Measurements from ENCODE around the gene MCOLN1.
"Not testable (repeated sequence)": the region's sequence is repeated elsewhere in the genome, so short reads cannot be mapped to it uniquely, and the experiment has no call there.

MCOLN1 gene

GRCh38 chr19:7526059-7526929 is 3.9 kb downstream of the MCOLN1 start:
- DNase-seq, result no peak

DNA sequence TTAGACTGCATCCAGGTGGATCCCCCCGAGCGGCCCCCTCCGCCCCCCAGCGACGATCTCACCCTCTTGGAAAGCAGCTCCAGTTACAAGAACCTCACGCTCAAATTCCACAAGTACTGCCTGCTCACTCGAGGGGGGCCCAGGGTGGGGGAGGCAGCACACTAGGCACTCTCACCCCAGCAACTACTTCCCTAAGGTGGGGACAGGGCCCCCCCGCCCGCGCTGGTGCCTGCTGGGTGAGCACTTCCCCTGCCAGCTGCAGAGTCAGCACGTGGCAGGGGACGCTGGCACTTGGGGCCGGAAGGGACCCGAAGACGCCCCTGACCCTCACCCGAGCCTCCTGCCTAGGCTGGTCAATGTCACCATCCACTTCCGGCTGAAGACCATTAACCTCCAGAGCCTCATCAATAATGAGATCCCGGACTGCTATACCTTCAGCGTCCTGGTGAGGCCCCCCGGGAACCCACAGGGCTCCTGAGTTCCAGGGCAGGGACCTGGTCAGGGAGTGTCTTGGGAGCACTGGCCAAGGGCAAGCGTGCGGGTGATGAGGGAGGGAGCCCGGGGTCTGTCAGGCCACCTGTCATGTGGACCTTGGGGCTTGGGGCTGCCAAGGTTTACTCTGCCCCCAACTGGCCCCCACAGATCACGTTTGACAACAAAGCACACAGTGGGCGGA is 5.2 kb downstream of the MCOLN1 start:
- peak; percentile 56 to 81 (median 74) for DNase-seq

DNA sequence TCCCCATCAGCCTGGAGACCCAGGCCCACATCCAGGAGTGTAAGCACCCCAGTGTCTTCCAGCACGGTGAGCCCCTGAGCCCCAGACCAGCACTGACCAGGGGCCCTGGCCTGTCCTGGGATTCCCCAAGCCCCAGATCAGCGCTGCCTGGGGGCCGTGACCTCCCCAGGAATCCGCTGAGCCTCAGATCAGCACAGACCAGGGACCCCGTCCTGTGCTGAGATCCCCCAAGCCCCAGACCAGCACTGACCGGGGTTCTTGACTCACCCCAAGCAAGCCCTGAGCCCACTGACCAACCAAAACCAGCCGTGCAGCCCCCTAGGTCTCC is 5.7 kb downstream of the MCOLN1 start:
- peak in 1 of 4 experiments; percentile 2 for DNase-seq

DNA sequence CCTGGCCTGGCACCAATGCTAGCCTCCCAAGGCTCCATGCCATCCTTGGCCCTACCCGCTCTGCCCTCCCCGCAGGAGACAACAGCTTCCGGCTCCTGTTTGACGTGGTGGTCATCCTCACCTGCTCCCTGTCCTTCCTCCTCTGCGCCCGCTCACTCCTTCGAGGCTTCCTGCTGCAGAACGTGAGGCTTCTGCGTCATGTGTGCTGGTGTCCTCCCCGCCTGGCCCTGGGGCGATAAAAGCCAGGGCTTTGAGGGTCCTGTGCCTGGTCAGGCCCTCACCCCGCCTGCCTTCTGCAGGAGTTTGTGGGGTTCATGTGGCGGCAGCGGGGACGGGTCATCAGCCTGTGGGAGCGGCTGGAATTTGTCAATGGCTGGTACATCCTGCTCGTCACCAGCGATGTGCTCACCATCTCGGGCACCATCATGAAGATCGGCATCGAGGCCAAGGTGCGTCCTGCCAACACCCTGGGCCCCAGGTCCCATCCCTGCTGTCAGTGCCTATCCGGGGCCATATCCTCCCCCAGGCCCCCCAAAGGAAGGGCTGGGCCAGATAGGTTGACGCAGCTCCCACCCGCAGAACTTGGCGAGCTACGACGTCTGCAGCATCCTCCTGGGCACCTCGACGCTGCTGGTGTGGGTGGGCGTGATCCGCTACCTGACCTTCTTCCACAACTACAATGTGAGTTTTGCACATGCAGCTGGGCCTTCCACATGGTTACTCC is 6.3 kb downstream of the MCOLN1 start:
- peak in 1 of 4 experiments; percentile 2 for DNase-seq

DNA sequence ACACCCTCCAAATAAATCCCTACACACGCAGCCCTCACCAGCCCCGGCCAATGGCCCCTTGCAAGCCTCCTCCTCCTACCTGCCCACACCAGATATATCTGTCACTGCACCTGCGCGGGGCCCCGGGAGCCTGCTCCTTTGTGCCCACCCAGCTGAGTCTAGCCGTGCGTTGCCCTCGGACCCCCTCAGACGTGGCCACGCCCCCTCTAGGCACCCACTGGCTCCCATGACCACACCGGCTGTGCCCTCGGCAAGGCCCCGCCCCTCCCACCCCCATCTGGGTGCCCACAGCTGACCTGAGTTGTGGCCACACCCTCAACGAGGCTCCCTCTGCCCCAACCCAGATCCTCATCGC is 6.8 kb downstream of the MCOLN1 start:
- peak in 1 of 4 experiments; percentile 1 for DNase-seq

GRCh38 chr19:7529610-7530490 is 7.4 kb downstream of the MCOLN1 start:
- peak in 1 of 4 experiments; percentile 2 for DNase-seq

DNA sequence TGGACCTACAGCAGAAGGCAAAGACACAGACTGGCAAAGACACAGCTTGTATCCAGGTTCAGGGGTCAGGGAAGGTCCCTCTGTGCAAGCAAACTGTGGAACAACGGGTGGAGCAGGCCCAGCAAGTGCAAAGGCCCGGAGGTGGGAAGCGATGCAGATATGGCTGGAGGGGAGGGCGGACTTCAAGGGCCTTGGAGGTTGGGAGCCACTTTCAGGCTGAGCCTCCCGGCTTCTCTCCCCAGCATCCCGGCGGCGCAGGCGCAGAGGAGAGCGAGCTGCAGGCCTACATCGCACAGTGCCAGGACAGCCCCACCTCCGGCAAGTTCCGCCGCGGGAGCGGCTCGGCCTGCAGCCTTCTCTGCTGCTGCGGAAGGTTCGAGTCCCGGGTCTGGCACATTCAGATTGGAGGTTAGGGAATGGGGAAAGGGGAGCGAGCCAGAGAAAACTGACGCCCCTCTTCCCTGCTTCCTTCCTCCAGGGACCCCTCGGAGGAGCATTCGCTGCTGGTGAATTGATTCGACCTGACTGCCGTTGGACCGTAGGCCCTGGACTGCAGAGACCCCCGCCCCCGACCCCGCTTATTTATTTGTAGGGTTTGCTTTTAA is 11.0 kb downstream of the MCOLN1 start:
- peak in 1 of 4 experiments; percentile 3 for DNase-seq

- DNase-seq, result peak; percentile 78 to 89 (median 84)
Observed at GRCh38 chr19:7533925-7534480, 11.6 kb downstream of the MCOLN1 start.

DNA sequence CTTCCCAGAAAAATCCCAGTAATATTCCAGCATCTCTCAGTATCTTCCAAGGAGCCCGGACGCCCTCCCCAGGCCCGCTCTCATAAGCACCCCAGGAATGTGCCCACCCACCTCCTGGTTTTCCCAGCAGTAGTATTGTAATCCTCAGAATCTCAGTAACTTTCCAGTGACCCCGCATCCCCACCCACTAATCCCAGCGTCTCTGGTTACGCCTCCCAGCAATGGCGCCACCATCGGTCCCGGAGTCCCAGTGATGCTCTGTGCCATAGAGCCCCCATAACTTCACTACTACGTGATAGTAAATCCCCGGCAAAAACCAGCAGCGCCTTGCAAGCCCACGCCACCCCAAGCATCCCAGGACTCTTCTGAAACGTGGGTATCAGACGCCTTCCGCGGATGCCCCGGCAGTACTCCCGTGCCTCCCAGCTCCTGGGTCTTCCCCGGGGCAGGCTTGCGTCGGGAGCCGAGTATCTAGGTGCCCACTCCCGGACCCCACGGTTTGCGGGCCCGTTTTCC is 12.2 kb downstream of the MCOLN1 start:
- peak; percentile 22 to 39 (median 37) for DNase-seq

- peak; percentile 94 to 98 (median 96) for DNase-seq
Observed at GRCh38 chr19:7535047-7535997, 12.9 kb downstream of the MCOLN1 start, which contains the start of gene PNPLA6. Gene PNPLA6, plus strand, starts transcription at chr19:7535717. Its CDS starts 72 bp downstream, at chr19:7535789.

- DNase-seq, result peak in 2 of 4 experiments; percentile 26 to 30
Observed at GRCh38 chr19:7535998-7536695, 13.7 kb downstream of the MCOLN1 start.

DNA sequence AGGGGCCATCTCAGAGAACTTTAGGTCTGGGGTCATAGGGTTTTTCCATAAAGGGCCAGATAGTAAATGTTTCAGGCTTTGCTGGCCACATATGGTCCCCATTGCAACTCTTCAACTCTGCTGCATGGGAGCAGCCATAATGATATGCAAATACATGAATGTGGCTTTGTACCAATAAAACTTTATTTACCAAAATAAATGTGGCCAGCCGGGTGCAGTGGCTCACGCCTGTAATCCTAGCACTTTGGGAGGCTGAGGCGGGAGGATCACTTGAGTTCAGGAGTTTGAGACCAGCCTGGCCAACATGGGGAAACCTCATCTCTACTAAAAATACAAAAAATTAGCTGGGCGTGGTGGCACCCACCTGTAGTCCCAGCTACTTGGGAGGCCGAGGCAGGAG is 16.6 kb downstream of the MCOLN1 start:
- not testable (repeated sequence) for DNase-seq

- DNase-seq, result no peak
Observed at GRCh38 chr19:7539827-7540425, 17.5 kb downstream of the MCOLN1 start.

- no peak for DNase-seq
Observed at GRCh38 chr19:7540761-7541474, 18.5 kb downstream of the MCOLN1 start.

- DNase-seq, result no peak
Observed at GRCh38 chr19:7541475-7541824, 19.0 kb downstream of the MCOLN1 start.

DNA sequence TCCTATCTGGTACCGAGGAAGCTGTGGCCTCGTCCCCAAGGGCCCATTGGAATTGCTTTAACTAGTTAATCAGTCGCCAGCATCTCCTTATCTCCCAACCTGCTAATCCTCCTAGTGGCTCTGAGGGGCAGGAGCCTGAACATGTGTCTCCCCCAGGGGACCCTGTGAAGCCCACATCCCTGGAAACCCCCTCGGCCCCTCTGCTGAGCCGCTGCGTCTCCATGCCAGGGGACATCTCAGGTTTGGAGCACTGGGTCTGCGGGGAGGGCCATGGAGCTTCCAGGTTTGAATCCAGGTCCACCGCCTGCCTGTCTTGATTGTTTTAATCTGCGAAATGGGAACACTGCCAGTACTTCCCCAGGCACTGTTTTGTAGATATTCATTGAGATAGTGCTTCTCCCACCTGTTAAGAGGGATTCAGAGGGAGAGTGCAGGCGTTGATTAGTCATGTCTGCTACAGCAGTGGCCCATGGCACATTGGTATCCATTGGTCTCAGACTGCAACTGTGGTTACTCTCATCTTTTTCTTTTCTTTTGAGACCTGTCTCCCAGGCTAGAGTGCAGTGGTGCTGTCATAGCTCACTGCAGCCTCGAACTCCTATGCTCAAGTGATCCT is 19.5 kb downstream of the MCOLN1 start:
- no peak for DNase-seq

DNA sequence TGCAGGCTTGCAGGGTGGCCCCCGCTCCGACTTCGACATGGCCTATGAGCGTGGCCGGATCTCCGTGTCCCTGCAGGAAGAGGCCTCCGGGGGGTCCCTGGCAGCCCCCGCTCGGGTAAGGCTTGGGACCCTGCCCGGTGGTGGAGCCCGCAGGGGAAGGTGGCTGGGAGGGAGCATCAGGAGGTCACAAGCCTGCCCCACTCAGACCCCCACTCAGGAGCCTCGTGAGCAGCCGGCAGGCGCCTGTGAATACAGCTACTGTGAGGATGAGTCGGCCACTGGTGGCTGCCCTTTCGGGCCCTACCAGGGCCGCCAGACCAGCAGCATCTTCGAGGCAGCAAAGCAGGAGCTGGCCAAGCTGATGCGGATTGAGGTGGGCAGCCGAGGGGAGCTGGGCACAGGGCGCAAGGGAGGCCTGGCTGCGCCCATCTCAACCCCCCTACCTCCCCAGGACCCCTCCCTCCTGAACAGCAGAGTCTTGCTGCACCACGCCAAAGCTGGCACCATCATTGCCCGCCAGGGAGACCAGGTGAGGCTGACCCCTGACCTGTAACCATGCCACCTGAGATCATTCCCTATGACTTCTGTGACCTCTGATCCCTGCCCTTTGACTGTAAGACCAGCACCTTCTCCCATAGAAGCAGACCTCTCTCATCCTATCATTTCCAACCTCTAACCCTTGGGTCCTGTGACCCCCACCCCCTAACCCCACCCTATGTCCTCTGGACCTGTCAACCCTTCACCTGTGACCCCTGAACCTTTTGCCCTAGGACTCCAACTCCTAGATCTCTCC is 20.3 kb downstream of the MCOLN1 start:
- DNase-seq, result no peak
